Mucosa of descending colon (tissue), 3 donors: Measurements from ENCODE around the gene ELAC1. TPM values are rescaled to one million over a fixed set of nuclear protein-coding genes. Genes with fewer than 3 reads are reported as not detected.
A peak's percentile ranks its signal among the peaks of the same experiment; 100 is the strongest.
"Not testable (repeated sequence)": the region's sequence is repeated elsewhere in the genome, so short reads cannot be mapped to it uniquely, and the experiment has no call there.

ENCODE experiments used
- ATAC-seq: fragments of 200-7000 bp; cut with Tn5 transposase; one replicate; pipeline ENCODE4 v1.9.1; 2020; ENCODE audit warnings: mild to moderate bottlenecking, moderate library complexity
- DNase-seq, 3 donors: peaks; one replicate each; pipeline ENCODE4 v3.0.0-alpha.2; 2020
- H3K36me3 ChIP-seq: fragments of 200-600 bp; one replicate; pipeline ENCODE4 v1.8.0; 2021; ENCODE audit warnings: low read depth, mild to moderate bottlenecking
- H3K4me1 ChIP-seq: fragments of 200-600 bp; one replicate; pipeline ENCODE4 v1.8.0; 2021; ENCODE audit warnings: low read depth, mild to moderate bottlenecking
- H3K4me3 ChIP-seq: fragments of 200-600 bp; one replicate; pipeline ENCODE4 v1.8.0; 2021; ENCODE audit warnings: mild to moderate bottlenecking
- H3K9me3 ChIP-seq: fragments of 200-600 bp; one replicate; pipeline ENCODE4 v1.8.0; 2021; ENCODE audit warnings: mild to moderate bottlenecking
- CTCF ChIP-seq: fragments of 200-600 bp; IDR thresholded peaks from one replicate; pipeline ENCODE4 v1.8.0; 2022; ENCODE audit warnings: antibody characterized with exemption, mild to moderate bottlenecking
- intact Hi-C, 2 donors: fragments of 100-400 bp; cut with DNase I in 1 of 2; cut with micrococcal nuclease in 1 of 2; formaldehyde crosslinking; loops; one replicate each; pipeline versions ENCODE4 v1.11.0 to v1.11.1; 2022; cut with DNase I, micrococcal nuclease
- total RNA-seq, 3 donors: library from RNA; stranded (reverse); fragmentation: NEBNext Ultra II Directional in 2 of 3; extraction: Animal tissue kit (Norgen Biotek cat#: 25700) in 2 of 3; gene quantifications; one replicate each; pipeline versions ENCODE4 v1.2.1 to v1.2.4, GENCODE V29; 2021 to 2023
- donor health status: DM: no; HTN: no; CAD: no; lungs with moderate emphysema.
- donor health status: DM: no; HTN: no; CAD: no.
- donor health status: DM: no; HTN: yes; CAD: no.

Gene ELAC1
- total RNA-seq, 3 donors from 2014 or later, result 5.3 to 11.5 (median 11.3) TPM

GRCh38 chr18:50944245-50944932, 23.5 kb upstream of the ELAC1 start:
- Histone ChIP-seq H3K4me3 (no peak overlapping the region), H3K36me3 (no peaks in the 10 kb centered on the region), H3K4me1 (no peaks in the 10 kb centered on the region), H3K9me3 (no peaks in the 10 kb centered on the region)
- no peak for TF ChIP-seq CTCF
- DNase-seq (no peak), ATAC-seq (peak; percentile 63)
- intact Hi-C loops, result no loop called here

- DNase-seq, ATAC-seq, H3K36me3 ChIP-seq, H3K9me3 ChIP-seq, intact Hi-C loops, H3K4me1 ChIP-seq, H3K4me3 ChIP-seq: not testable (repeated sequence)
These were observed 21.9 kb upstream of the ELAC1 start for GRCh38 chr18:50945918-50946317.

- TF ChIP-seq CTCF, result no peak
- ATAC-seq (no peak), DNase-seq (no peak)
- H3K36me3 ChIP-seq, result no peaks in the 10 kb centered on the region
- no peak overlapping the region for H3K4me3 ChIP-seq
- intact Hi-C loops, result no loop called here
- H3K4me1 ChIP-seq, result no peaks in the 10 kb centered on the region
- no peaks in the 10 kb centered on the region for H3K9me3 ChIP-seq
These were observed 19.9 kb upstream of the ELAC1 start for GRCh38 chr18:50947899-50948298.

GRCh38 chr18:50949185-50949584, 18.7 kb upstream of the ELAC1 start:
- TF ChIP-seq CTCF, result no peak
- Histone ChIP-seq H3K9me3 (no peaks in the 10 kb centered on the region), H3K4me1 (no peaks in the 10 kb centered on the region), H3K36me3 (no peaks in the 10 kb centered on the region), H3K4me3 (no peak overlapping the region)
- intact Hi-C loops, result no loop called here
- peak; percentile 69 for ATAC-seq
- peak in 1 of 3 donors; percentile 18 for DNase-seq

- intact Hi-C loops, result no loop called here
- no peak for TF ChIP-seq CTCF
- DNase-seq (no peak), ATAC-seq (no peak)
- no peaks in the 10 kb centered on the region for H3K4me1 ChIP-seq
- H3K9me3 ChIP-seq, result no peaks in the 10 kb centered on the region
- H3K36me3 ChIP-seq, result no peaks in the 10 kb centered on the region
- H3K4me3 ChIP-seq, result no peak overlapping the region
These were observed 17.2 kb upstream of the ELAC1 start for GRCh38 chr18:50950626-50951025.

GRCh38 chr18:50953822-50954221, 14.0 kb upstream of the ELAC1 start:
- intact Hi-C loops, result no loop called here
- ATAC-seq, result no peak
- TF ChIP-seq CTCF, result no peak

More at GRCh38 chr18:50953822-50954221, 14.0 kb upstream of the ELAC1 start:
- Histone ChIP-seq H3K9me3 (no peaks in the 10 kb centered on the region), H3K4me1 (no peaks in the 10 kb centered on the region), H3K36me3 (no peaks in the 10 kb centered on the region), H3K4me3 (no peak overlapping the region)
- DNase-seq, result no peak
